A549 (cell line): ENCODE measurements around the gene IPO4.

Experiments
- HDAC2 ChIP-seq: fragments of 200-600 bp; sonication (generic); IDR thresholded peaks from 2 replicates; pipeline ENCODE4 v1.6.1; 2016
- MYC ChIP-seq: IDR thresholded peaks from 2 replicates; pipeline ENCODE4 v1.6.1; 2012; ENCODE audit warnings: mild to moderate bottlenecking, inconsistent platforms, low read length, improper control_type of control experiment, borderline replicate concordance

- no peak for TF ChIP-seq MYC
- no peak for TF ChIP-seq HDAC2
Observed at GRCh38 chr14:24177891-24178290, 10.7 kb downstream of the IPO4 start.
